ENCODE results near the gene MXI1. TPM values are rescaled to one million over a fixed set of nuclear protein-coding genes. Genes with fewer than 3 reads are reported as not detected.
A peak's percentile ranks its signal among the peaks of the same experiment; 100 is the strongest.

Gene MXI1
- total RNA-seq, 5 donors from 2014 or later (not counting 1 experiment from before 2014, with no cell fraction given): 40.2 to 54.1 (median 44.4) TPM

- H3K27ac ChIP-seq (ENCODE audit: low read length): peak overlapping the region; percentile 93
- H3K9me3 ChIP-seq: no peaks in the 10 kb centered on the region
- H3K9me3 Mint-ChIP-seq: no peaks in the 10 kb centered on the region
- no peaks in the 10 kb centered on the region for H3K27me3 Mint-ChIP-seq
- H3K36me3 Mint-ChIP-seq: no peaks in the 10 kb centered on the region
- CTCF ChIA-PET: interaction anchor here (0.6 to 8.1 kb wide), 16 partner anchors 12 to 287 kb away, joined by 3 to 94 read pairs (median 4); partner anchors contain the start of gene XPNPEP1 (in 1 of the 2)
- peaks cover 27 to 71% of the 10 kb centered on the region in 2 experiments for H3K4me1 ChIP-seq (ENCODE audit: control insufficient read depth in 1 of 2, extremely low read depth in 1 of 2, insufficient read depth in 2 of 2, low read length in 2 of 2)
- peak; percentile 79 to 94 (median 86) for DNase-seq
- H3K4me3 ChIP-seq (ENCODE audit: control insufficient read depth in 1 of 2, extremely low read depth in 1 of 2, low read length in 1 of 2): peak overlapping the region; percentile 89 to 91
- peak overlapping the region; percentile 89 to 96 (median 91) for H3K4me3 Mint-ChIP-seq
- POLR2A ChIA-PET: interaction anchor here (0.5 to 2.7 kb wide), 15 partner anchors 8 to 662 kb away, joined by 3 to 21 read pairs (median 5); no protein-coding TSS in a partner anchor
- H3K4me1 Mint-ChIP-seq: peaks cover 52 to 65% (median 60%) of the 10 kb centered on the region in 3 donors
- peak; percentile 56 to 65 (median 58) for ATAC-seq (replicated peaks in 1 of 4)
- peaks cover 0 to 14% of the 10 kb centered on the region in 2 experiments for H3K27me3 ChIP-seq (replicated peaks in 1 of 2; ENCODE audit: control insufficient read depth in 2 of 2, extremely low read depth in 1 of 2, insufficient read depth in 2 of 2, low read length in 1 of 2)
- under 1% methylated on average over 53 of the region's 61 CpGs for WGBS (ENCODE audit: insufficient coverage)
- peak overlapping the region; percentile 96 to 98 for H3K27ac Mint-ChIP-seq
- H3K36me3 ChIP-seq (ENCODE audit: control insufficient read depth in 2 of 2, extremely low read depth in 1 of 2, insufficient read depth in 1 of 2, low read length in 1 of 2): no peaks in the 10 kb centered on the region
Measured at GRCh38 chr10:110210674-110211464, 3.5 kb downstream of the MXI1 start.

DNA sequence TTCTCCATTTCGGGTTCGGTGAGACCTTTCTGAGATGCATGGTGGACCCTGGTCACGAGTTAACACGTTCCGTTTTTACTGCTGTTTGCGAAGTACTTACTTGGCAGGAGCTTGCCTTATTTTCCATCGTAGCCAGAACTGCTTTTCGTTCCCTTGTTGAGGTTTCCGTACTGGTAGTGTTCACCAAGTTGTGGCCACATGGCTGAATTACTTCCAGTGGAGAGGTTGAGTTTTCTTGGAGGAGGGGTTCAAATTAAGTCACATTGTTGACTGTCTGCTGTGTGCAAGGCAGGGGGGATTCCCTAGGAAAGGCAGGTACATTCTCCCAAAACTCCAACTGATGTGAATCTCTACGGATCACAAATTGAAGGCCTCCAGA is 4.0 kb downstream of the MXI1 start:
- peak overlapping the region; percentile 96 to 98 for H3K27ac Mint-ChIP-seq
- H3K9me3 ChIP-seq: no peaks in the 10 kb centered on the region
- peaks cover 49 to 64% (median 60%) of the 10 kb centered on the region in 3 donors for H3K4me1 Mint-ChIP-seq
- ChIA-PET POLR2A (interaction anchor here (0.7 to 2.7 kb wide), 6 partner anchors 7 to 90 kb away, joined by 3 to 21 read pairs (median 6); no protein-coding TSS in a partner anchor), CTCF (interaction anchor here (0.6 to 8.1 kb wide), 9 partner anchors 12 to 98 kb away, joined by 3 to 94 read pairs (median 8); no protein-coding TSS in a partner anchor)
- H3K27me3 ChIP-seq (replicated peaks in 1 of 2; ENCODE audit: control insufficient read depth in 2 of 2, extremely low read depth in 1 of 2, insufficient read depth in 2 of 2, low read length in 1 of 2): peaks cover 0 to 13% of the 10 kb centered on the region in 2 experiments
- H3K9me3 Mint-ChIP-seq: no peaks in the 10 kb centered on the region
- peak overlapping the region; percentile 89 to 96 (median 91) for H3K4me3 Mint-ChIP-seq
- DNase-seq (no peak), ATAC-seq (replicated peaks in 1 of 4) (no peak)
- H3K36me3 Mint-ChIP-seq: no peaks in the 10 kb centered on the region
- H3K27ac ChIP-seq (ENCODE audit: low read length): peak overlapping the region; percentile 93
- WGBS (ENCODE audit: insufficient coverage): 3% methylated on average over 6 of the region's 10 CpGs
- no peaks in the 10 kb centered on the region for H3K36me3 ChIP-seq (ENCODE audit: control insufficient read depth in 2 of 2, extremely low read depth in 1 of 2, insufficient read depth in 1 of 2, low read length in 1 of 2)
- peak overlapping the region; percentile 89 to 91 for H3K4me3 ChIP-seq (ENCODE audit: control insufficient read depth in 1 of 2, extremely low read depth in 1 of 2, low read length in 1 of 2)
- H3K27me3 Mint-ChIP-seq: no peaks in the 10 kb centered on the region
- H3K4me1 ChIP-seq (ENCODE audit: control insufficient read depth in 1 of 2, extremely low read depth in 1 of 2, insufficient read depth in 2 of 2, low read length in 2 of 2): peaks cover 27 to 71% of the 10 kb centered on the region in 2 experiments

DNA sequence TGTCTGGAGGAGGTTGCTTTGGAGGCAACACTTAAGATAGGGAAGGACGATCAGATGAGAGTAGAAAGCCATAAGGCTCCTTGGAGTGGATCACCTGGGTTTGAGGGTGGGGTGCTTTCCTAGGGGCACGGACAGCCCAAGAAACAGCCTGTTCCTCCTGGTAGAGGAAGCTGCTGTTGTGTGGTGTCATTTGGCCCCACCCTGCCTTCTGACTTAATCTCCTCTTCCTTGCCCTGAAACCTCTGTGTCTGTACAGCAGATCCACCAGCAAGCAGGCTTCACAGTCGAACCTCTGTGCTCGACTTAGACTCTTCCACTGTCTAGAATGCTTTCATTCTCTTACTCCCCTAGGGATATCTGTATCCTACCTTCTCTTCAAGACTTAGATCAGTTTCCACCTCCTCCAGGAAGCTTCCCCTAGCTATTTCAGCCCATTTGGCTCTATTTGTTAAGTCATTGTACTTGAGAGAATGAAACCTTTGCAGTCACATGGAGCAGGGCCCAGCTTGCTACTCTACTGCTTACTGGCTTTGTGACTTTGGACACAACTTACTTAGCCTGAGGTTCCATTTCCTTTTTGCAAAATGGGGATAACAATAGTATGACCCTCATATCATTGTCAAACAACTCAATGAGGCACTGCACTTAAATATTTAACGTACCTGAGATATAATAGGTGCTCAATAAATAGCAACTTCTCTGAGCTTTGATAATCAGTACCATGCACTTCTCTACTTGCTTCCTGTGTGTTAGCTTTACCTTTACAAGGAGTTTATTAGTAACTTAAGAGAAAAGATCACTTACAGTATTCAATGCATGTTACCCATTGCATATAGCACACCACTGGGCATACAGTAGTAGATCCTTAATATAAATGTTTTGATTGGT is 5.0 kb downstream of the MXI1 start:
- Mint-ChIP-seq H3K9me3 (no peaks in the 10 kb centered on the region), H3K4me1 (peaks cover 44 to 61% (median 55%) of the 10 kb centered on the region in 3 donors), H3K27me3 (no peaks in the 10 kb centered on the region), H3K27ac (peak overlapping the region; percentile 96 to 98), H3K4me3 (peak overlapping the region; percentile 89 to 96 (median 91)), H3K36me3 (no peaks in the 10 kb centered on the region)
- peaks cover 0 to 6% of the 10 kb centered on the region in 2 experiments for H3K27me3 ChIP-seq (replicated peaks in 1 of 2; ENCODE audit: control insufficient read depth in 2 of 2, extremely low read depth in 1 of 2, insufficient read depth in 2 of 2, low read length in 1 of 2)
- H3K27ac ChIP-seq (ENCODE audit: low read length): peak overlapping the region; percentile 93
- no peaks in the 10 kb centered on the region for H3K9me3 ChIP-seq
- H3K4me3 ChIP-seq (ENCODE audit: control insufficient read depth in 1 of 2, extremely low read depth in 1 of 2, low read length in 1 of 2): peak overlapping the region; percentile 27 to 91
- ChIA-PET POLR2A (interaction anchor here (1.0 to 2.7 kb wide), 6 partner anchors 9 to 57 kb away, joined by 4 to 21 read pairs (median 6); no protein-coding TSS in a partner anchor), CTCF (interaction anchor here (0.6 to 8.1 kb wide), 5 partner anchors 11 to 93 kb away, joined by 3 to 94 read pairs (median 3); partner anchors contain the start of gene SMNDC1 (in 1 of the 2))
- DNase-seq (peak; percentile 26 to 70 (median 49)), ATAC-seq (replicated peaks in 1 of 4) (peak; percentile 23 to 36 (median 31))
- H3K4me1 ChIP-seq (ENCODE audit: control insufficient read depth in 1 of 2, extremely low read depth in 1 of 2, insufficient read depth in 2 of 2, low read length in 2 of 2): peaks cover 22 to 64% of the 10 kb centered on the region in 2 experiments
- 31% methylated on average over 2 of the region's 5 CpGs for WGBS (ENCODE audit: insufficient coverage)
- no peaks in the 10 kb centered on the region for H3K36me3 ChIP-seq (ENCODE audit: control insufficient read depth in 2 of 2, extremely low read depth in 1 of 2, insufficient read depth in 1 of 2, low read length in 1 of 2)

DNA sequence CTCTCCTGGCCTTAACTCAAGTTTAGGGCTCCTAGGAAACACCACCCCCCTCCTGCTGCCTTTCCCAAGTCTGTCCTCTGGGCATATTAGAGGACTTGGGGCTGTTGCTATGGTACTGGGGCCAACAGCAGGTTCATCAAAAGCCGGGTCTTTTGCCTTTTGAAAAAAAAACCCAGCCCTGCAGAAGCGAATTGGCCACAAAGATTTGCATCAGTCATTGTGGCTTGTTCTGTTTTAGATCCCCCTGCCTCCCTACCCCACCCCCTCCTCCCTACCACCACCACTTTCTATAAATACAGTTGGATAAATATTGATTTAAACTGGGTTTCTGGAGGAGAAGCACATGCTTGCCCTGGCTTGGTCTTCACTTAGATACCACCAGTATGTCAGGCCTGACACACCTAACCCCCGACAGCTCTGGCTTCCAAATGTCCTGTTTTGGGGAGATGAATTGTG is 7.0 kb downstream of the MXI1 start:
- ChIA-PET CTCF (interaction anchor here (0.5 to 1.0 kb wide), 3 partner anchors 58 to 86 kb away, joined by 3 to 4 read pairs (median 3); no protein-coding TSS in a partner anchor), POLR2A (interaction anchor here (0.6 to 1.1 kb wide), 4 partner anchors 10 to 243 kb away, joined by 3 to 8 read pairs (median 6); no protein-coding TSS in a partner anchor)
- no peaks in the 10 kb centered on the region for H3K9me3 ChIP-seq
- H3K36me3 ChIP-seq (ENCODE audit: control insufficient read depth in 2 of 2, extremely low read depth in 1 of 2, insufficient read depth in 1 of 2, low read length in 1 of 2): no peaks in the 10 kb centered on the region
- Mint-ChIP-seq H3K27ac (peak overlapping the region; percentile 76 to 98), H3K4me1 (peaks cover 51 to 66% (median 58%) of the 10 kb centered on the region in 3 donors), H3K4me3 (no peak overlapping the region), H3K36me3 (no peaks in the 10 kb centered on the region), H3K27me3 (no peaks in the 10 kb centered on the region), H3K9me3 (no peaks in the 10 kb centered on the region)
- DNase-seq (peak in 1 of 35 experiments; percentile 34), ATAC-seq (replicated peaks in 1 of 4) (no peak)
- peaks cover 20 to 55% of the 10 kb centered on the region in 2 experiments for H3K4me1 ChIP-seq (ENCODE audit: control insufficient read depth in 1 of 2, extremely low read depth in 1 of 2, insufficient read depth in 2 of 2, low read length in 2 of 2)
- no peak overlapping the region for H3K27ac ChIP-seq (ENCODE audit: low read length)
- WGBS (ENCODE audit: insufficient coverage): no CpG with 5 or more reads among the region's 3 CpGs
- peaks cover 0 to 7% of the 10 kb centered on the region in 2 experiments for H3K27me3 ChIP-seq (replicated peaks in 1 of 2; ENCODE audit: control insufficient read depth in 2 of 2, extremely low read depth in 1 of 2, insufficient read depth in 2 of 2, low read length in 1 of 2)
- H3K4me3 ChIP-seq (ENCODE audit: control insufficient read depth in 1 of 2, extremely low read depth in 1 of 2, low read length in 1 of 2): no peak overlapping the region

GRCh38 chr10:110215286-110216170 is 8.1 kb downstream of the MXI1 start:
- no peak overlapping the region for H3K4me3 ChIP-seq (ENCODE audit: control insufficient read depth in 1 of 2, extremely low read depth in 1 of 2, low read length in 1 of 2)
- Mint-ChIP-seq H3K9me3 (no peaks in the 10 kb centered on the region), H3K4me3 (no peak overlapping the region), H3K36me3 (no peaks in the 10 kb centered on the region), H3K4me1 (peaks cover 52 to 71% (median 54%) of the 10 kb centered on the region in 3 donors), H3K27ac (peak overlapping the region; percentile 22 to 61), H3K27me3 (no peaks in the 10 kb centered on the region)
- WGBS (ENCODE audit: insufficient coverage): 78% methylated on average over 3 of the region's 5 CpGs
- no peak overlapping the region for H3K27ac ChIP-seq (ENCODE audit: low read length)
- H3K27me3 ChIP-seq (replicated peaks in 1 of 2; ENCODE audit: control insufficient read depth in 2 of 2, extremely low read depth in 1 of 2, insufficient read depth in 2 of 2, low read length in 1 of 2): peaks cover 0 to 3% of the 10 kb centered on the region in 2 experiments
- H3K4me1 ChIP-seq (ENCODE audit: control insufficient read depth in 1 of 2, extremely low read depth in 1 of 2, insufficient read depth in 2 of 2, low read length in 2 of 2): peaks cover 20 to 45% of the 10 kb centered on the region in 2 experiments
- CTCF ChIA-PET: interaction anchor here in 1 of 2 donors (0.7 to 1.0 kb wide), 3 partner anchors 8 to 85 kb away, joined by 3 to 4 read pairs (median 3); no protein-coding TSS in a partner anchor
- no peak for ATAC-seq (replicated peaks in 1 of 4)
- H3K36me3 ChIP-seq (ENCODE audit: control insufficient read depth in 2 of 2, extremely low read depth in 1 of 2, insufficient read depth in 1 of 2, low read length in 1 of 2): no peaks in the 10 kb centered on the region
- no peaks in the 10 kb centered on the region for H3K9me3 ChIP-seq
- DNase-seq: no peak
- POLR2A ChIA-PET: interaction anchor here (0.5 to 0.7 kb wide), 6 partner anchors 54 to 332 kb away, joined by 3 to 9 read pairs (median 6); no protein-coding TSS in a partner anchor
